GM21717 (cell line): Measurements from ENCODE around the gene NIPA2.
"Not testable (repeated sequence)": the region's sequence is repeated elsewhere in the genome, so short reads cannot be mapped to it uniquely, and the experiment has no call there.

ENCODE experiments used
- ATAC-seq: cut with Tn5 transposase; IDR thresholded peaks from one replicate; pipeline ENCODE4 v1.9.1; 2021; ENCODE audit warnings: mild to moderate bottlenecking, moderate library complexity; ENCODE audit not compliant: unreplicated experiment

NIPA2 gene

GRCh38 chr15:22838292-22839042 is at the start of gene NIPA2:
NIPA2 (plus strand) TSS chr15:22838666; CDS start chr15:22851732, 13,066 bp downstream.
- peak; percentile 75 for ATAC-seq

- ATAC-seq, result no peak
These were observed 44.4 kb upstream of the NIPA2 start for GRCh38 chr15:22794063-22794462.

GRCh38 chr15:22794621-22795167 is 43.8 kb upstream of the NIPA2 start:
- ATAC-seq, result no peak

GRCh38 chr15:22795206-22796063 is 43.0 kb upstream of the NIPA2 start:
- no peak for ATAC-seq

- ATAC-seq, result no peak
These were observed 42.4 kb upstream of the NIPA2 start for GRCh38 chr15:22796079-22796478.

DNA sequence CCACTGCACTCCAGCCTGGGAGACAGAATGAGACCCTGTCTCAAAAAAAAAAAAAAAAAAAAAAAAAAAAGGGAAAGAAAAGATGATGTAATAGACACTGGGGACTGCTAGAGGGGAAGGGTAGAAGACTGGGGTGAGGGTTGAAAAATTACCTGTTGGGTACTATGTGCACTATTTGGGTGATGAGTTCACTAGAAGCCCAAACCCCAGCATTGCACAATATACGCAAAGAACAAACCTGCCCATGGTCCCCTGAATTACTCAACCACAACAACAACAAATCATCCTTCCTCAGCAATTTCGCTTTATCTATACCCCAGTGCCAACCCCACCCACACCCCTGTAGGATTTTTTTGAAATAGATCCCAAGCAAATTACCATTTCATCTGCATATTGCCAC is 38.6 kb upstream of the NIPA2 start:
- ATAC-seq, result no peak

DNA sequence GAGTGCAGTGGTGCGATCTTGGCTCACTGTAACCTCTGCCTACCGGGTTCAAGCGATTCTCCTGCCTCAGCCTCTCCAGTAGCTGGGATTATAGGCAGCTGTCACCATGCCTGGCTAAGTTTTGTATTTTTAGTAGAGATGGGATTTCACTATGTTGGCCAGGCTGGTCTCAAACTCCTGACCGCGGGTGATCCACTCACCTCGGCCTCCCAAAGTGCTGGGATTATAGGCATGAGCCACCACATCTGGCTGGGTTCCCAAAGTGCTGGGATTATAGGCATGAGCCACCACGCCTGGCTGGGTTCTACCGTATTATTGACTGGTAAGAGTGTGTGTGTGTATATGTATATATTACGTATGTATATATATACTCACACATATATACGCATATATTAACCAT is 35.5 kb upstream of the NIPA2 start:
- ATAC-seq, result not testable (repeated sequence)

GRCh38 chr15:22806156-22806555 is 32.3 kb upstream of the NIPA2 start:
- ATAC-seq, result no peak

- no peak for ATAC-seq
These were observed 31.8 kb upstream of the NIPA2 start for GRCh38 chr15:22806664-22807063.

DNA sequence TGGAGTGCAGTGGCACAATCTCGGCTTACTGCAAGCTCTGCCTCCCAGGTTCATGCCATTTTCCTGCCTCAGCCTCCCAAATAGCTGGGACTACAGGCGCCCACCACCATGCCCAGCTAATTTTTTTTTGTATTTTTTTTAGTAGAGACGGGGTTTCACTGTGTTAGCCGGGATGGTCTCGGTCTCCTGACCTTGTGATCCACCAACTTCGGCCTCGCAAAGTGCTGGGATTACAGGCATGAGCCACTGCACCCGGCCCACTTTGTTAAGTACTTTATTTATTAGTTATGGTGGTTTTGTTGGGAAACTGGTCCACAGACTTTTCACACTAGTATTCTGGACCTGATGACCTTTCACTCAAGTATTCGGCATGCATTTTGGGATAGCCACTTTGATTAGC is 30.6 kb upstream of the NIPA2 start:
- ATAC-seq, result not testable (repeated sequence)

DNA sequence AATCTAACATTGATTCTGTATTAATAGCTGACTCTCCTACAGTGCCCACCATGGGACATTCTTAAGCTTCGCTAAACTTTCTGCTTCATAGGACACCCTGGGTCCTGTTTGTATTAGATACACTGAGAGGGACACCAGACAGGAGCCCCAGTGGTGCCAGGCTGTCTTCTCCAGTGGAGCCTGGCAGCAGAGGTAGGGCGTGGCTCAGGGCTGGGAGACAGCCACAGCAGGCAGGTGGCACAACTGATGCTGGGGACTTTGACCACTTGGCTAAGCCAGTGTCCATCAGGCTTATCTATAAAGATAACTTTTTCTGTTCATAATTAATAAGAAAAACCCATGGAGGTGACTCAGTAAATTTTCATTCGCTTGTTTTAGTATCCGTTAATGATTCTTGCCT is 30.2 kb upstream of the NIPA2 start:
- ATAC-seq, result no peak

DNA sequence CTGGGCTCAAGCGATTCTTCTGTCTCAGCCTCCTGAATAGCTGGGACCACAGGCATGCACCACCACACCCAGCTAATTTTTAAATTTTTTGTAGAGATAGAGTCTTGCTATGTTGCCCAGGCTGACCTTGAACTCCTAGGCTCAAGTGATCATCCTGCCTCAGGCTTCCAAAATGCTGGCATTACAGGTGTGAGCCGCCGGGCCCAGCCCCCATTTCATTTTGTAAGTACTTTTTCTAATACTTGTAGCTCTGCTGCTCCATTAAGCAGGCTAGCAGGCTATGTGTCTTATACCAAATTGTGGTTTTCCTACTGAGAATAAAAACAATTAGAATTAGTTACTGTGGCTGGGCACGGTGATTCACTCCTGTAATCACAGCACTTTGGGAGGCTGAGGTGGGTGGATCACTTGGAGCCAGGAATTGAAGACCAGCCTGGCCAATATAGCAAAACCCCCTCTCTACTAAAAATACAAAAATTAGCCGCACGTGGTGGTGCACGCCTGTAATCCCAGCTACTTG is 29.6 kb upstream of the NIPA2 start:
- ATAC-seq, result no peak

DNA sequence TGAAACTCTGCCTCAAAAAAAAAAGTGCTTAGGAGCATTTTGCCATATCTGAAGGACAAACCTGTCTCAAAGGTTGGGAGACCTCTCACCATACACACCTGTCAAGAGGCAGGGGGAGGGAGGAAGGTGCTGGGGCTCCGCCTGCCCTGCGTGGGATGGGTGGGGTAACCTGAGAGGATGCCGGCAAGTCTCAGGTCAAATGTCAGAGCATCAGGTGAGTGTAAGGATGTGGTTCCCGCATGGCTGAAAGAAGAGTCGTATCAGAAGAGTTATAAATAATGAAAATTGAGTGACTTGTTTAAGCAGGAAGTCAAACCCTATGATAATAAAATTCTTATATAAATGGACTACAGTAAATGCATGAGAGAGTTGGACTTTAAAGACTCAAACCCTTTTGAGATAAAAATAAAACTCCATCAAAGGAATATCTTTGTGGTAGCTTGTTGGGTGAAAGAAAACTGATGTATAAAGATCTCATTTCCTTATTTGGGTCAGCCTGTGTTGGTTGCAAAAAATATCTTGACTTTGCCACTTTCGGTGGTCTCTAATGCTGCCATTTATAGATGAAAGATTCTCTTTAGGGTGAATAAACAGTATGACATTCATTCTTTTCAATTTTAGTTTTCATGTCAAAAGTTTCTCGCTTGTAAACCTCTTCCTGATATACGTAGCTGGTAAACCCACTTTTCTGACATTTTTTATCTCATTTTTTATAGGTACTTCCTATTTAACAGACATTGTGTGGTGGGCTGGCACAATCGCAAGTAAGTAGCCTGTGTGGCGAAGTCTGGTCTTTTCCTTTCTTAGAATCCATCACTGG is 28.2 kb upstream of the NIPA2 start:
- no peak for ATAC-seq

DNA sequence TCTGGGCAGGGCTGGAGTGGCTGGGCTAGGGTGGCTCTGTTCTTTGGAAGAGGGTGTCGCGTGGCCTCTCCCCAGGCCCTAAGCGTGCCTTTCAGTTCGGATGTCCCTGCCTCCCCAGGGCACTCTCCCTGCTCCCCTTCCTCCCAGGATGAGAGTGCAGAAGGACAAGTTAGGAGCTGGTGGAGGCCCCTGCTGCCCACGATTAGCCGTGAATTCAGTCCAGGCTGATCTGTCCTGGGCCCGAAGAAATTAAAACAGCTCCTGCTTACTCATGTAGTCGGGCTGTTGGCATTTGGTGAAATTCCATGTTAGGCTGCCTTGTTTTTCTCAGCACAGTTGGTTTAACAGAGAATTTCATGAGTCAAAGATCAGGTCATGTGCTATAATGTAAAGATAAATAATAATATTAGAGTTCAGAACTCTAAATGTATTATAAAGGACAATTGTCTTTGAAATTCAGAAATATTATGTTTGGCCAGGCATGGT is 27.6 kb upstream of the NIPA2 start:
- no peak for ATAC-seq

DNA sequence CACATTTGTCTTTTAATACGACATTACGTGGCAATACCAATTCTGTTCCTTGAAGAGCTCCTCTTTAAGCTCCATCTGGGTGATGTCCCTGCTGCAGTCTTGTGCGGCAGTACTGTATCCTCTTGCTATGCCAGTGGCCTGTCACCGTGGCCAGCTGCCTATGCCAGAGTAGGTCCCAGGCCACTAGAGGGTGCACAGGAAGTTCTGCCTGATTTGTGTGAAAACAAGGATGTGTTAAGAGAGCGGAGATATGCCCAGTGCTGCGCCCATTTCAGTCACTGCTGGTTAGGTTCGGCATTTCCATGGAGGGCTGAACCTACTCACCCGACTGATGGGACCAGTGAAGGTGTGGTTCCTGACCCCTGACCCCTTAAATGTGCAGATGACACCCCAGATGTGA is 26.8 kb upstream of the NIPA2 start:
- ATAC-seq, result no peak

DNA sequence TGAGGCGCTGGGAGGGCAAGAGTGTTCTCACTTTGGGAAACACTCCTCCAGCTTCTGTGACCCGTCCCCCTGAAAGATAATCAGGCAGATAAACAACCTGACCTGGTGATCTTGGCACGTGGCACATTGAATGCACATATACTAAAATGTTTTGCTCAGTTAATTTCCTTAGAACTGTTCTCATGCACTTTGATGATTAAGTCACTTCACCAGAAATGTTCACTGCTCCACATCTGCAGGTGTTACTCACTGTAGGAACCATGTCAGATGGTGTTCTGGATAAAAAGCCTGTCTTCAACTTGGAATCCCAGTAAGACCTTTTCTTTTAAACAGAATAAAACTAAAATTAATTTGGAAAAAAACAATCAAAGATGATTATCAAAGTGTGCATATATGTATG is 24.6 kb upstream of the NIPA2 start:
- ATAC-seq, result no peak

- no peak for ATAC-seq
These were observed 22.7 kb upstream of the NIPA2 start for GRCh38 chr15:22815766-22816165.

- ATAC-seq, result no peak
These were observed 18.8 kb upstream of the NIPA2 start for GRCh38 chr15:22819651-22820050.

DNA sequence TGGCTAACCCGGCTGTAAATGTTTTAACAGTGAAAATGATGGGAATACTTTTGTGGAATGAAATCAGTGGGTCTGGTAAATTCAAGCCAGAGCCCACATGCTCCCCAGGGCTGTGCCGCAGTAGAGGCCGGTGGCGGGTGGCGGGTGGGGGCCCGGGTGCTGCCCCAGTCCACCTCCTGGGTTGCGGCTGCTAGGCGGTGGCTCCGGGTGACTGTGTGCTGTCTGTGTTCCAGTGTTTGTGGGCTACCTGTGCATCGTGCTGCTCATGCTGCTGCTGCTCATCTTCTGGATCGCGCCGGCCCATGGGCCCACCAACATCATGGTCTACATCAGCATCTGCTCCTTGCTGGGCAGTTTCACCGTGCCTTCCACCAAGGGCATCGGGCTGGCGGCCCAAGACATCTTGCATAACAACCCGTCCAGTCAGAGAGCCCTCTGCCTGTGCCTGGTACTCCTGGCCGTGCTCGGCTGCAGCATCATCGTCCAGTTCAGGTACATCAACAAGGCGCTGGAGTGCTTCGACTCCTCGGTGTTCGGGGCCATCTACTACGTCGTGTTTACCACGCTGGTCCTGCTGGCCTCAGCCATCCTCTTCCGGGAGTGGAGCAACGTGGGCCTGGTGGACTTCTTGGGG is 14.9 kb upstream of the NIPA2 start:
- no peak for ATAC-seq

GRCh38 chr15:22827125-22827524 is 11.3 kb upstream of the NIPA2 start:
- no peak for ATAC-seq
